GM23338 (cell line): ENCODE measurements around the gene CACNA1B.

Source experiments
- CTCF ChIP-seq, 2 experiments: fragments of 200-600 bp in 1 of 2; sonication (generic) in 1 of 2; conservative IDR thresholded peaks; 2 replicates each; pipeline versions ENCODE4 v1.5.1 to v1.6.1; 2016 to 2017; ENCODE audit warnings: antibody characterized with exemption in 2 of 2, low read depth in 2 of 2, mild to moderate bottlenecking in 2 of 2, moderate library complexity in 1 of 2
- EZH2 ChIP-seq: fragments of 200-600 bp; sonication (generic); IDR thresholded peaks from one replicate; pipeline ENCODE4 v1.8.0; 2017; ENCODE audit warnings: antibody characterized with exemption, mild to moderate bottlenecking, low read depth; ENCODE audit not compliant: unreplicated experiment
- POLR2AphosphoS5 ChIP-seq: IDR thresholded peaks from 2 replicates; pipeline ENCODE4 v1.6.1; 2016; ENCODE audit warnings: antibody characterized with exemption, low read depth
- REST ChIP-seq: IDR thresholded peaks from one replicate; pipeline ENCODE4 v1.6.1; 2018; ENCODE audit warnings: antibody characterized with exemption; ENCODE audit not compliant: unreplicated experiment

GRCh38 chr9:137900584-137901310, 23.2 kb downstream of the CACNA1B start:
- TF ChIP-seq CTCF (conservative IDR thresholded peaks at IDR 0.05; ENCODE audit: low read depth in 2 of 2), result no peak
- no peak for TF ChIP-seq EZH2
- no peak for TF ChIP-seq POLR2AphosphoS5
- no peak for TF ChIP-seq REST
